Measurements from ENCODE around the gene RASSF8.

The RASSF8 gene

GRCh38 chr12:25962932-25963525 lies 4.5 kb downstream of the RASSF8 start:
- DNase-seq, result no peak

- no peak for DNase-seq
Measured at GRCh38 chr12:25965682-25966081, 7.2 kb downstream of the RASSF8 start.

- no peak for DNase-seq
Measured at GRCh38 chr12:25970082-25970481, 11.6 kb downstream of the RASSF8 start.

- no peak for DNase-seq
Measured at GRCh38 chr12:25970916-25971653, 12.6 kb downstream of the RASSF8 start.

- DNase-seq, result no peak
Measured at GRCh38 chr12:25971654-25972041, 13.2 kb downstream of the RASSF8 start.

GRCh38 chr12:25972783-25973182 lies 14.3 kb downstream of the RASSF8 start:
- DNase-seq, result no peak

GRCh38 chr12:25975179-25975578 lies 16.7 kb downstream of the RASSF8 start:
- no peak for DNase-seq

GRCh38 chr12:25975682-25976081 lies 17.2 kb downstream of the RASSF8 start:
- no peak for DNase-seq

- DNase-seq, result no peak
Measured at GRCh38 chr12:25976289-25976688, 17.8 kb downstream of the RASSF8 start.

GRCh38 chr12:25977047-25977446 lies 18.6 kb downstream of the RASSF8 start:
- DNase-seq, result no peak

GRCh38 chr12:25979059-25979458 lies 20.6 kb downstream of the RASSF8 start:
- no peak for DNase-seq

- no peak for DNase-seq
Measured at GRCh38 chr12:25979563-25979962, 21.1 kb downstream of the RASSF8 start.

GRCh38 chr12:25980035-25980434 lies 21.6 kb downstream of the RASSF8 start:
- no peak for DNase-seq

- no peak for DNase-seq
Measured at GRCh38 chr12:25981597-25981996, 23.1 kb downstream of the RASSF8 start.

GRCh38 chr12:25982416-25982815 lies 23.9 kb downstream of the RASSF8 start:
- DNase-seq, result no peak

GRCh38 chr12:25983625-25984024 lies 25.1 kb downstream of the RASSF8 start:
- no peak for DNase-seq

GRCh38 chr12:25984759-25985158 lies 26.3 kb downstream of the RASSF8 start:
- DNase-seq, result no peak

GRCh38 chr12:25985316-25986175 lies 27.1 kb downstream of the RASSF8 start:
- no peak for DNase-seq

GRCh38 chr12:25986180-25986579 lies 27.7 kb downstream of the RASSF8 start:
- DNase-seq, result no peak

GRCh38 chr12:25988505-25988904 lies 30.0 kb downstream of the RASSF8 start:
- no peak for DNase-seq

- DNase-seq, result no peak
Measured at GRCh38 chr12:25990495-25990894, 32.0 kb downstream of the RASSF8 start.

- no peak for DNase-seq
Measured at GRCh38 chr12:25992026-25992782, 33.7 kb downstream of the RASSF8 start.

Measured in stimulated activated CD4-positive, alpha-beta T cell treated with anti-CD3 and anti-CD28 coated beads, Interleukin-15, amount 100 ng/mL, for 24 hours (primary cell).